Measurements from ENCODE around the gene TCP11.
"Not testable (repeated sequence)": the region's sequence is repeated elsewhere in the genome, so short reads cannot be mapped to it uniquely, and the experiment has no call there.

Gene TCP11

DNA sequence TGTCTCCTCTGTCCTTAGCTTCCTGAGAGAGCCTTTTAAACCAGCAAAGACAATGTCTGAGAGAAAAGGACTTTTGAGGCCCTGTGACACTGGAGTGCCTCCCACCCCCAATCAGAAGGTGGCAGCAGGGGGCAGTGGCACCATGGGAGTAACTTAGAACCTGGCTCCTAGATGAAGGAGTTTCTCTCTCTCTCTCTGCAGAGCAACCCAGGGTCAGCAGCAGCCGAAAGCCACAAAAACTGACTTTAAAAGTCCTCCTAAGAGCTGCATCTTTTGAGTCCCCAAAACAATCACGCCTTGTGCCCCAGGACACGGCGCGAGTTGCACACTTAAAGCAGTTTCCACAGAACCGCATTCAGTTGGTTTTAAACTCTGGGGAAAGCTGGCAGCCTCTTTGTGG, 5.3 kb upstream of the TCP11 start:
- DNase-seq (ENCODE audit: low spot score), result peak; percentile 43

DNA sequence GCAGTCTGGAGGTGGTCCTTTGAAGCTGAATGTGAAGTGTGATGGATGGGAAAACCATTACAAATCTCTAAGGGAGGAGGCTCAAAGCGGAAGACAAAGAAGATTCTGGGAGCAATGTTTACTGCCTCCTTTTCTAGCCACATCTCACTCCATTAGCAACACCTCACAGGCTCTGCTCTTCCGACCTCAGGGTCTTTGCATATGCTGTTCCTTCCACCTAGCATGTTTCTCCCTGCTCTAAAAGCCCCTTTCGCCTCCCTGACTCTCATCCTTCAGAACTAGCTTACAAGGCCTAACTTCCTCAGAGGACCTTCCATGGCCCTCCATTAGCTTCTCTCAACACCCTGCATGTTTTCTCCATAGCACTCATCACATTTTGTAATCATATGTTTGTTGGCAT, 4.6 kb upstream of the TCP11 start:
- no peak for DNase-seq (ENCODE audit: low spot score)

DNA sequence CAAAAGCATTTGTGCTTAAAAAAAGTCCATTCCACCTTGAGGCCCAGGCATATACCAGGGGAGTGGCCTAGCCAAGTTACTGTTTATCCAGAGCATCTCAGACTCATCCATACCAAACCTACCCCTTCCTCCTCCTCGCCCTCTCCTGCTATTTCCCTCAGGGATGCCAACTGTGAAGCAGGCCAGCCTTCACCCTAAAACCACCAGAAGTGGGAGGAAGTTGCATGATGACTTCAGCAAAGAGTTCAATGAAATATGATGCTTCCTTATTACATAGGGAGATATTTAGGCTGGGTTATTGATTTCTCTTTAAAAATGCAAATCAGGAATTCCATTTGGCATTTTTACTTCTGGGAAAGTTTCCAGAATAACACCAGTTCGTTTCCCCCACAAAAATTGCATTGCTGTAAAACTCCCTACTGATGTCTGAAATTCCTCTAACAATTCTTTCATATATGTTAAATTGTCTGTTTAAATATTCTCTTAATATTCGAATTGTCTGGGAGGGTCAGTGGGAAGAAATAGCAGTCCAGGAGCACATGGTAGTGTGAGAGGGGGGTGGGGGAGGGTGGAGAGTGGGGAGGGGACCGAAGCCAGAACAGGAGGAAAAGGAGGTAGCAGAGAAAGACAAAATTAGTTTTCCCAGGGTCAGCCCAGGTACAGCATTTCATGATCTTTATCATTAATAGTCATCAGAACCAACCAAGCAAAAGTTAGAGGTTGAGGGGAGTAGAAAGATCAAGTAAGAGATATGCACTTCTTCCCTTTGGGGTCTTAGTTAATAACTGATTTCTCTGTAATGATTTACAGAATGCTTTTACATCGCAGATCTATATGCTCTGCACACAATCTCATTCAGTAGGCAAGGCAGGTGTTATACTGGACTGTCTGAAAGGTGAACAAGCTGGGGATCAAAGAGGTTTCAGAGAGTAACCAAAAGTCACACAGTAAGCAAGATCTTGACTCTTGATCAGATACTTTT, 1.7 kb upstream of the TCP11 start:
- DNase-seq (ENCODE audit: low spot score), result no peak

DNA sequence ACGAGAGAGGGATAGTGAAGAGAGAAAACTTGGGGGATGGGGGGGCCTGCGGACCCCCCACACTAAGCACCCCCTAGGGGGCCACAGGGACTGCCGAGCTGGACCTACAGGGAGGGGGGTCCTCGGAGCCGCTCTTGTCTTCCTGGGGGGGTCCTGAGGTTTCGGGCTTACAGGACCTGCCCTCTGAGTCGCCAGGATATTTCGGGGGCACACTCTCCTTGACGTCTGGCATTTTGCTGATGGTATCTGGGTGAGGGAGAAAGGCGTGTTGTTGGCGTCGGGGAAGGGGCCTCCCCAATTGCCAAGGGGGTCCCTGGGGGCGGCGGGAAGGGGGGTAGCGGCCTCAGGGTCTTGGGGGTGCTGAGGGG, 516 bp downstream of the TCP11 start:
- DNase-seq (ENCODE audit: low spot score), result no peak

DNA sequence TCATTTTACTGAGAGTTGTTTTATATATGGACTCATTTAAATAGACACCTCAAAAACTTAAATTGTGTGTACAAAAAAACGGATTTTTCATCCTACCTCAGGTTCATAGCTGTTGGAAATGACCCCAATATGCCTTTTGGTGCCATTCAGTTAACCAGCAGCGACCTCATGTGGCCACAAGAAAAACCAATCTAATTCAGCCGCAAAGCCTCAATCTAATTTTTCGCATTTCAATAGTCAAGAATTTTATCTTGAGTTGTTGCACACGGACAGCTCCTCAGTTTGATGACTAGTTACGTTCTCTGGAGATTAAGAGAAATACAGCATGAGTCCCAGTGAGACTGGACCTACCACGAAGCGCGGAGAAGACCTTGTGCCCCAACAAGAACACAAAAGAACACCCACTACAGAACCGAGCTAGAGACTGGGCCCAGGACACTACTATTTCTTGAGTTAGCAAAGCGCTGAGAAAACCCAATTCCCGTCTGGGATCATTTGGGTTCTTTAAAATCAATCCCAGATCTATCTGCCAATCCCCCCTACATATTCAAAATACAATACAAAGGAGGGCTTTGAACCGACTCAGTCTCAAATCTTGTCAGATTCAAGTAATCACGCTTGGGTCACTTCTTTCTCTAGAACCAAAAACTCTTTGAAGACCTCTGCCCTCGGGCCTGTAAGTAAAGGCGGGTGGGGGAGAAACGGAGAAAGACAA, 1.1 kb downstream of the TCP11 start:
- DNase-seq (ENCODE audit: low spot score), result peak; percentile 82

DNA sequence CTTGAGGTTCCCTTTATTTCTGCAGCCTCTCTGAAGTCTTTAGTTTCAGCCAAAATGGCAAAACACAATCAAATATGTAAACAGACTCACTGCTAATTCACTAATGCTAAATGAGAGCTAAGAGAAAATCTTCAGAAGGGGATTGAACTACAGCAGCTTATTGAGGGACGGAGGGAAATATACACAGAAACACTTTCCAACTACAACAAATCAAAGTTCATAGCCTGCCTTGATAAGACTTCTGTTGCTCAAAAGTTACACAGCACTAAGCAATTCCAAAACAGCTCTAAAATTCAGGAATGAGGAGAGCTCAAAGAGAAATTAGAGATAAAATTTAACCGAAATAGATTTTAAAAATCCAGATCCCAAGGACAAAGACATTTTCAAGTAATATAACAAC, 1.7 kb downstream of the TCP11 start:
- DNase-seq (ENCODE audit: low spot score), result no peak

DNA sequence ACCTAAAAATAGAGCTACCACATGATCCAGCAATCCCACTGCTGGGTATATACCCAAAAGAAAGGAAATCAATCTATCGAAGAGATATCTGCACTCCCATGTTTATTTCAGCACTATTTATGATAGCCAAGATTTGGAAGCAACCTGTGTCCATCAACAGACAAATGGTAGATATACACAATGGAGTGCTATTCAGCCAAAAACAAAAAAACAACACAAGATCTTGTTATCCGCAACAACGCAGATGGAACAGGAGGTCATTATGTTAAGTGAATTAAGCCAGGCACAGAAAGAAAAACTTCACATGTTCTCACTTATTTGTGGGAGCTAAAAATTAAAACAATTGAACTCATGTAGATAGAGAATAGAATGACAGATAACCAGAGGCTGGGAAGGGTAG, 2.9 kb downstream of the TCP11 start:
- not testable (repeated sequence) for DNase-seq (ENCODE audit: low spot score)

DNA sequence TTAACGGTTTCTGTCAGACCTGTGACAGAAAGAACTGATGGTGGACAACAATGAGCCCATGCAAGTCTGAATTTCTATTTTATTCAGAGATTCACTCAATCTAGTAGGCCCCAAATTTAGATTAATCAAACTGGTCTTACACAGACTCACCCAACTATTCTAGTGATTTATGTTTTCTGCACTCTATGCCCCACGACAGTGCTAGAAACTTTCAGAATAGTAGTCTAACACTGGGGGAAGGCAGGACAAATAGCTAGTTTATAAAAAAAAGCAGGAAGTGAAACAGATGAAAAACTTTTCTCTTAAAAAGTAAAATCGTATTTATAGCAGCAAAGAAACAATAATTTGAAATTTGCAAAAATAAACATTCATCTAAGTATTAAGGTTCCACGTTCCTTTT, 5.0 kb downstream of the TCP11 start:
- no peak for DNase-seq (ENCODE audit: low spot score)

DNA sequence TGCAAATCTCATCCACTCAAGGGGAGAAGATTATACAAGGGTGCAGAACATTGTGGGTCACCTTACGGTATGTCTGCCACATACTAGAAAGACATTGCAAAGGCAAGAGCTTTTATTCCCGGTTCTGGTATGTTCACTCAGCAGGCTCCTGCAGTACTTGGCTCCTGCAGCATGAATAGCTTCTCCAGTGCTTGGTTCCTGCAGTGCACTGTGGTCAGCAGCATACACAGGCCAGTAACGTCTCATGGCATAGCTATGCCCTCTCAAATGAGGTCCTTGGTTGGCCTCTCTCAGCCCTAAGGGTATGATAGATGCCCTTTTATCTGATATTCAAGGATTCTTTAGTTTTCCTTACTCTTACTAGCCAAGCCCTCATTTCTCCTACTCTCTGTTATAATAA, 12.6 kb downstream of the TCP11 start:
- DNase-seq (ENCODE audit: low spot score), result peak; percentile 64

DNA sequence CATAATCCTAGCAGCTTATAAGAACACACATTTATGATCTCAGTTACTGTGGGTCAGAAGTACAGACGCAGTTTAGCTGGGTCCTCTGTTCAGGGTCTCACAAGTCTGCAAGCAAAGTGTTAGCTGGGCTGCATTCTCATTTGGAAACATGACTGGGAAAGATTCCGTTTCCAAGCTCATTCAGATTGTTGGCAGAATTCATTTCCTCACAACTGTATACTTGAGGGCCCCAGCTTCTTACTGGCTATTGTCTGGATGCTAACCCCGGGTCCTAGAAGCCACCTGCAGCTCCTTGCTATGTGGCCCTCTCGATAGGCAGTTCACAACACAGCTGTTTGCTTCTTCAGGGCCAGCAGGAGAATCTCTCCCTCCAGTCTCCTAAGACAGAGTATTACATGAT, 13.1 kb downstream of the TCP11 start:
- peak; percentile 22 for DNase-seq (ENCODE audit: low spot score)

DNA sequence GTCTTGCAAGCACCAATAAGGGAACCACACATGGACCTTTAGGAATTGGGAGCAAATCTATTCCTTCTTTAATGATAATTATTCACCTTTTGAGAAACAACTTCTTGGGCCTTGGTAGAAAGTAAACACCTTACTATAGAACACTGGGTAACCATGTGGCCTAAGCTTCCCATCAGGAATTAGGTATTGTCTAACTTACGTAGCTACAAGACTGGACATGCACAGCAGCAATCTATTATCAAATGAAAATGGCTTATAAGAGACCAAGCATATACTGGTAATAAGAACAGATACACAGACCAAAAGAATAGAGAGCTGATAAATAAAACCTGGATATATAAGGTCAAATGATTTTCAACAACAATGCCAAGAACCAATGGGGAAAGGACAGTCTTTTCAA, 16.8 kb downstream of the TCP11 start:
- DNase-seq (ENCODE audit: low spot score), result no peak

DNA sequence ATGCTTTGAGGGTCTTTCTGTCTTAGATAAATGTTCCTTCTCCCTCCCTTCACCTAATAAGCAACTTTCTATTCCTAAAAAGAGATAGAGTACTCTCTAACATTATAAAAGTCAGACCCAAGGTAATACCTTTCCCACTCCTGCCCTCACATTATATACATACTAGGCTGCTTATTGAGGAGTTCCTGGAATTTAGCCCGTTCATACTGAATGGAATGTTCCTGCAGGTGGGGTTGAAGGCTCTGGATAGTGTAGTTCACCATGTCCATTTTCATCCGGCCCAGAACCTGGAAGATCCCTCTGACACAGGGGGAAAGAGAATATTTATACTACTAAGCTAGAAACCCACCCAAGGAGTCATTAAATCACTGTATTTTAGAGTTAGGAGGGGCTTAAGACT, 20.4 kb downstream of the TCP11 start:
- DNase-seq (ENCODE audit: low spot score), result no peak

DNA sequence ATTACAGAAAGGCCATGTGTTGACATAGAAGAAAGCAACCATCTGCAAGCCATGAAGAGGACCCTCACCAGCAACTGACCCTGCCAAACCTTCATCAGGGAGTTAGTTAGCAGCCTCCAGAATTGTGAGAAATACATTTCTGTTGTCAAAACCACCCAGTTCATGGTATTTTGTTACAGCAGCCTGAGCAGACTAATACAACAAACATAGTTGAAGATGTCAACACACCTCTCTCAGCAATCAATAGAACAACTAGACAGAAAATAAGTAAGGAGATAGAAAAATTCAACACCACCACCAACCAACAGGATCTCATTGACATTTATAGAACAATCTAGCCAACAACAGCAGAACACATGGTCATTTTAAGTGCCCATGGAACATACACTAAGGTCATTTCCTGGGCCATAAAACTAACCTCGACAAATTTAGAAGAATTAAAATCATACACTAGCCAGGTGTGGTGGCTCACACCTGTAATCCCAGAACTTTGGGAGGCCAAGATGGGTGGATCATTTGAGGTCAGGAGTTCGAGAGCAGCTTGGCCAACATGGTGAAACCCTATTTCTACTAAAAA, 32.7 kb downstream of the TCP11 start:
- DNase-seq (ENCODE audit: low spot score), result no peak

DNA sequence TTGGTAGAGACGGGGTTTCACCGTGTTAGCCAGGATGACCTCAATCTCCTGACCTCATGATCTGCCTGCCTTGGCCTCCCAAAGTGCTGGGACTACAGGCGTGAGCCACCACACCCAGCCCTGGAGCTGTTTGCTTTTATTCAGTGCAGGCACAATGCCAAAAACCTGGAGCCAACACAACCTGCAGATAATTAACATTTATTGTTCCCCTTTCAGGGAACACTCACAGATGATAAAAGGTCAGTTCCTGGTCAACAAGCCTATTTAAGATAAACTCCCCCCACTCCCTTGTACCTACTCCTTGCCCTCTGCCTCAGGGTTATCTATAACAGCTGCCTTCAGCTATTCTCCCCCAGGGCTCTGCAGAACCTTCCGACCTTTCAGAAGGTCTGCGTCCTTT, 33.4 kb downstream of the TCP11 start:
- not testable (repeated sequence) for DNase-seq (ENCODE audit: low spot score)

DNA sequence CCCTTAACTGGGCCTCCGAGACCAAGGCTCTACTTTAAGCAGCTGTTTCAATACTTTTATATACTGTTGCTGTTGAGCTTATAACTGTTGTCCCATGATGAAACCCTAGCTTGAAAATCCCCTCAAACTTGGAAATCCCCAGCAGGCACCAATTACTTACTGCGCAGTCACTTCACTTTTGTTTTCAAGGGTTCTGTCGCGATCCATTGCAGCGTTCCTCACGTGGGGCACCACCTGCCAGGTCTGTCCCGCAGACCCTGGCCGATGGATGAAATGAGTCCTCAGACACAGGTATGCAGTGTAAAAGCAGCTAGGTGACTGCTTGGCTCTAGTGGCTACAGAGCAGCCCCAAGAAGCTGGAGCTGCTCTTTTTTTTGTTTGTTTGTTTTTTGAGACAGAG, 33.9 kb downstream of the TCP11 start:
- DNase-seq (ENCODE audit: low spot score), result not testable (repeated sequence)

DNA sequence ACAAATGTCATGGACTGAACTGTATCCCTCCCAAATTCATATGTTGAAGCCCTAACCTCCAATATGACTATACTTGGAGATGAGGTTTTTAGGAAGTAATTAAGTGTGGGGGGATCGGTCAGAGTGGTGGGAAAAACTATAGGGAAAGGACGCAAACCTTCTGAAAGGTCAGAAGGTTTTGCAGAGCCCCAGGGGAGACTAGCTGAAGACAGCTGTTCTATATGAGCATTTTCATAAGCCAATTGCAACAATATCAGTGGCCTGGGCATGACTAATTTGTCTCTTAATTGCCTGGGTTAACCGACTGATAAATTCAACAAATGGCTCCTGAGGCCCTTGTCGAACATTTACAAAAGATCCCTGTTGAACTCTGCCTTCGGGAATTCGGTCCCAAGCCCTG, 35.1 kb downstream of the TCP11 start:
- not testable (repeated sequence) for DNase-seq (ENCODE audit: low spot score)

DNA sequence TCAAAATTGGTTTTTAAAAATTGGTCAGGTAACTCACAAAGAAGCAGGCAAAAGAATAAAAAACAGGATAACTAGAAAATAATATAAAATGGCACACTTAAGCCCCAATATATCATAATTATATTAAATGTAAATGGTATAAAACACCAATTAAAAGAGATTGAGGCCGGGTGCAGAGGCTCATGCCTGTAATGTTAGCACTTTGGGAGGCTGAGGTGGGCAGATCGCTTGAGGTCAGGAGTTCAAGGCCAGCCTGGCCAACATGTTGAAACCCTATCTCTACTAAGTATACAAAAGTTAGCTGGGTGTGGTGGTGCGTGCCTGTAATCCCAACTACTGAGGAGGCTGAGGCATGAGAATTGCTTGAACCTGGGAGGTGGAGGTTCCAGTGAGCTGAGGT, 36.1 kb downstream of the TCP11 start:
- no peak for DNase-seq (ENCODE audit: low spot score)

DNA sequence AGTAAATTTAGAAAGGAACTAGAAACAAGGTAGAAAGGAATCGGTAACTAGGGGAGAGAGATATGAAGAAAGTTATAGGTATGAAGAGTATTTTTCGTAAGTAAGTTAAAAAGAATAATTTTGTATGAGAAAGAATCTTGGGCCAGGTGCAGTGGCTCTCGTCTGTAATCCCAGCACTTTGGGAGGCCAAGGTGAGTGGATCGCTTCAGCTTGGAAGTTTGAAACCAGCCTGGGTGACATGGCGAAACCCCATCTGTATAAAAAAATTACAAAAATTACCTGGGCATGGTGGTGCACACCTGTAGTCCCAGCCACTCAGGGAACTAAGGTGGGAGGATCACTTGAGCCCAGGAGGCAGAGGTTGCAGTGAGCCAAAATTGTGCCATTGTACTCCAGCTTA, 42.0 kb downstream of the TCP11 start:
- DNase-seq (ENCODE audit: low spot score), result no peak

DNA sequence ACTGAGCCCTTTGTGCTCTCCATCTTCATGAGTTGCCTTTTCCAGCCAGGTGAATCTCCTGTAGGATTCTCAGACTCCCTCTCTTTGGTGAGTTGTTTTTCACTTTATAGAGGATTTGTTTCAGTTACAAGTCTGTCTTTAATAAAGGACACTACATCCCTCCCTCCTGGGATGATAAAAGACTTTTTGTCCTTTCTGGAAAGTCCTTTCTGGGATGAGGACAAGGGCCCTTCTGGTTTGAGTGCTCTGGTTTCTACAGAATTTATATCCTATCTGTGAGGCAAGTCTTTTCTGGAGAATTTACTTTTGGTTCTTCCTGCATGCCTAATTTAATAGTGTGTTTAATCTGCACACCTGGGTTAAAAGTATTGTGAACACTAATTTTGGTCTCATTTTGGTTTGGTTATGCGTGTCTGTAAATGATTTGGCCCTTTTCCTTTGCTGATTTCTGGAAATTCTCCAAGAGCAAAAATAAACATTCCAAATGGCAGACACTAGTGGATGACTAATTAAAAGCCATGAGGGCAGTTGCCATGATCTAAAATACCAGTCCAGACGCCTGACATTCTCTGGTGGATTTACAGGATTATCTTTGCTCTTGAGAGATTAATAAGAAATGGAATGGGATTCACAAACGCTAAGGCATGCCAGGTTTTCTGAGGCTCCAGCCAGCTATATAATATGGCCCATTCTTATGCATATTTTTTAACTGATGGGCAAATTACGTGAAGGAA, 44.8 kb downstream of the TCP11 start:
- DNase-seq (ENCODE audit: low spot score), result peak; percentile 58

DNA sequence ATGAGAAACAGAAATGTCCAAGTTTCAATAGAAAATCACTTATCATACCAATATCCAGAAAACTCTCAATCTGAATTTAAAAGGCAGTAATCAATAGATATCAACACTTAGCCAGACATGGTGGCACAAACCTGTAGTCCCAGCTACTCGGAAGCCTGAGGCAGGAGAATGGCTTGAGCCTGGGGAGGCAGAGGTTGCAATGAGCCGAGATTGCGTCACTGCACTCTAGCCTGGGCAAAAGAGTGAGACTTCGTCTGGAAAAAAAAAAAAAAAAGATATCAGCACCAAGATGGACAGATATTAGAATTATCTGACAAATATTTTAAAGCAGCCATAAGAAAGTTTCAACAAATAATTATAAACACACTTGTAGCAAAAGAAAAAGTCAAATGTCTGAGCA, 47.0 kb downstream of the TCP11 start:
- DNase-seq (ENCODE audit: low spot score), result no peak

DNA sequence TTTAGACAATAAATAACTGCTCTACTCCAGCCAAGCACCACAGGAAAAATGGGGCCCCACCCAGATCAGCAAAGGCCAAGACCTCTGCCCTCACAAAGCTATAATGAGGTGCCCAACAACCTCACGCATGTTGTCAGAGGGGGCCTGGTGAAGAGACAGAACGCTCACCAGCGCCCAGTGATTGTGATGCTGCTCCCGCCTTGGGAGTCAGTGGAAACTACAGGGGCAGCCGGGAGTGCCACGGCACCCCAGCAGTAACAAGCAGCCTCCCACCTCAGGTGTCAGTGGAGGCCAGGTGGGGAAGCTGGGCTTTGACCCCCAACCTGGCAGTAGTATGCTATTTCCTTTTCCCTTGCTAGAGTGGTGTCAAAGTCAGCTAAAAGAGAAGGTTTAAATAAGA, 47.4 kb downstream of the TCP11 start:
- no peak for DNase-seq (ENCODE audit: low spot score)

DNA sequence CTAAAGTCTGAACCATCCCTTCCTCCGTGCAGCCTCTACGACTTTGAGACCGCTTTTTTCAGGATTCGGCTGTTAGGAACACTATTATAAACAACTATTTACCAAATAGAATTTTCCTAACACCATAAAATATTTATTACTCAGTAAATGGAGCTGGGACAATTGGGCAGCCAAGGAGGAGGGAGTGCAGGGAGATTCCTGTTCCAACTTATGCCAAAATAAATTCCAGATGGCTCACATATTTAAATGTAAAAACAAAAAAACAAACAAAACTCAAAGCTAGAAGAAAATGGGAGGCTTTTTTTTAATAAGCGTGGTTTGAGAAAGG, 48.1 kb downstream of the TCP11 start:
- DNase-seq (ENCODE audit: low spot score), result no peak
